NCI-H2227 treated with DMSO at 0.1 percent for 48 hours (cell line): ENCODE measurements around the gene FOSL2.

Experiments
- DNase-seq: peaks from one replicate; lab custom pipeline; 2025; lab: John Stamatoyannopoulos, UW

Gene FOSL2

DNA sequence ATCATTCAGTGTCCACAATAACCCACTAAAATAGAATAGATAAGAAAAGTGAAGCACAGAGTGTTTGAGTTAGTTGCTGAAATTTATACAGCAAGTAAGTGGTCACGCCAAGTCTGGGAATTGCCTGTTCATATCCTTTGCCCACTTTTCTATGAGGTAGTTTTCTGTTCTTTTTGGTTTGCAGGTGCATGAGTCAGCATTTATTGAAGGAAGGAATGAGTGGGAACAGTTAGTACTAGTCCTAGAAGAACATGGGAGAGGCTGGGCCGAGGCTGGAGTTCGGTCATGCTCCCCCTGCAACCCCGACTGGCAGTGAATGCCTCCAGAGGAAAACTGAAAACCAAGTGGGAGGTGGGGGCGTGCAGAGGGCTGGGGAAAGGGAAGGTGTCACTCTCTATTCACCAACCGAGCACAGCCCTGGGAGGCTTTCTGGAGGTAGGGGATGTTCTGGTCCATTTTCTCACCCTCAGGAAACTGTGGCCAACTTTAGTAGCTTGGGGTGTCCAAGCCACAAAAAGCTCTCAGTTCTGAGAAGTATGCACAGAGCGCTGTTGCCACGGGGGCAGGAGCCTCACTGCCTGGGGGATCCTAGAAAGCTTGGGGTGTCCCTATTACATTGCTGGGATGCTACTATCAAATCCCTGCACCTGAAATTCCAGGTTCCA is 41.4 kb downstream of the FOSL2 start:
- no peak for DNase-seq

DNA sequence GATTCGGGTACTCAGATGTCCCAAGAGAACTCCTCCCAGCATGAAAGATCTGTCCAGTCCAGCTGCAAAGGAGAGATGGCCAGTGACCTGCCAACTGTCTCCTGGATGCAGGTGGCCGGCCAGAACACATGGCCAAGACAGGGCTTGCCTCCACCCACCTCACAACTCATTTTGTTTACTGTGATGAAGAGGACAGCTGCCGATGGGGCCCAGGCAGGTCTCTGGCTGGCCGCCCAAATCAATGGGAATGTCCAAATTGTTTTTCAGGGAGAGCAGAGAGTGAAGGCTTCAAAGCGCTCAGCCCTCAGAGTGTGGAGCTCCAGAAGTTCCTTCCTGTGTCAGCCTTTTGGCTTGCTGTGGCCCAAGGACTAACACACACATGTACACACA is 41.9 kb downstream of the FOSL2 start:
- no peak for DNase-seq

DNA sequence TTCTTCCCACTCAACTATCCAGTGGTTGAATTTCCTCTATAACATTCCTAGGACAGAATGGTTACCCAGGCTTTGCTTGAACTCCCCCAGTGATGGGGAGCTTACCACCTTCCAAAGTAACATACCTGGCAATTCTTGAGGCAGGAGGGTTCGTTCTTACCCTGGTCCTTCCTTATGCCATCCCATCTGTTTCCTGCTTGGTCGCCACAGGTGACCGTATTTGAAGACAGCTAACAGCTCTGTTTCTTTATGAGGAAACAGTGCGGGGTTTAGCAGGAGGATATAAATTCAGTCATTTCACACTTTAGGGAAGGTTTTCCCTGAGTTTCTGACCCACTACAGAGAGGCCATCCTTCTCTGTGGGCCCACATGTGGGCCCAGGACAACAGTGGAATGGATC is 42.6 kb downstream of the FOSL2 start:
- no peak for DNase-seq

DNA sequence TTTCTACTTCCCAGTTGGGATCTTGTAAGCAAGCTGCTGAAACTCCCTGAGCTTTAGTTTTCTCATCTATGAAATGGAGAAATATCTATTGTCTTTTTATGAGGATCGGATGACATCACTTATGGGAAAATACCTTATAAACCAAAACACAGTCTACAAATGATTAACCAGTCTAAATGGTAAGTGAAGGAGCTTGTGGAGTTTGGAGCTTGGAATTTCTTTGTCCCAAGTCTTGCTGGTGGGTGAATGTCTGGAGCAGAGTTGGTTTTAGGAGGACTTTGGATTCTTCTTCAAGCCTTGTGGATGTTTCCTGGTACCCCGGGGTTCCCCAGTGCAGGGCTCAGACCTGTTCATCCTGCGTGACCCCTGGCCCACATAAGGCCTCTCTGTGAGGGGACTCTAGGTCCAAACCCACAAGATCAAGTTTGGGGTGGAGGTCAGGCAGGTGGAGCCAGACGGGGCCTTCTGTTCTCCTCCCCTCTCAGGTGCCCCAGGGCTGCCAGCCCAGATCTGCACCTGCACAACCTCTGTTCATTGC is 43.2 kb downstream of the FOSL2 start:
- no peak for DNase-seq

DNA sequence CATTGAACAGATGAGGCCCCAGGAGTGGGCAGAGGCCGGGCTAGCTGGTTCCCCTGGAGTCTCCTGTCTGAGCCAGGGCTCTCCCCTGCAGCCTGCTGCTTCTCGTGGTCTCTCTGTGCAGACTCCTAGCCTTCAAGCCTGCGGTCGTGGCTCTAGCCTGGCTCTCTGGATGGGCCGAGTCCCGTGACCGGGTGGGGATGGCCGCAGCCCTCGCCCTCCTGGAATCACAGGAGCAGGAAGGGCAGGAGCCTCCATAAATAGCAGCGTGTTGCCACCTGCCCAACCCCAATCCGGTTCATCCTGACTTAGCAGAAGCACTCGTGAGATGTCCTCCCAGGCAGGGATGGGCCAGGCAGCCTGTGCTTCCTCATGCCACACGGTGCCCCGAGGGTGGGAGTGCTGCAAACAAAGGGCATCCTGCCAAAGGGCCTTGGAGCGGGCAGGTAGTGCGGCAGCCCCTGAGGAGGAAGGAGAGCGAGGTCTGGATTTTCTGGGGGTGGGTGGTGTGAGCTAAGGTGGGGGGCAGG is 43.9 kb downstream of the FOSL2 start:
- DNase-seq: no peak

DNA sequence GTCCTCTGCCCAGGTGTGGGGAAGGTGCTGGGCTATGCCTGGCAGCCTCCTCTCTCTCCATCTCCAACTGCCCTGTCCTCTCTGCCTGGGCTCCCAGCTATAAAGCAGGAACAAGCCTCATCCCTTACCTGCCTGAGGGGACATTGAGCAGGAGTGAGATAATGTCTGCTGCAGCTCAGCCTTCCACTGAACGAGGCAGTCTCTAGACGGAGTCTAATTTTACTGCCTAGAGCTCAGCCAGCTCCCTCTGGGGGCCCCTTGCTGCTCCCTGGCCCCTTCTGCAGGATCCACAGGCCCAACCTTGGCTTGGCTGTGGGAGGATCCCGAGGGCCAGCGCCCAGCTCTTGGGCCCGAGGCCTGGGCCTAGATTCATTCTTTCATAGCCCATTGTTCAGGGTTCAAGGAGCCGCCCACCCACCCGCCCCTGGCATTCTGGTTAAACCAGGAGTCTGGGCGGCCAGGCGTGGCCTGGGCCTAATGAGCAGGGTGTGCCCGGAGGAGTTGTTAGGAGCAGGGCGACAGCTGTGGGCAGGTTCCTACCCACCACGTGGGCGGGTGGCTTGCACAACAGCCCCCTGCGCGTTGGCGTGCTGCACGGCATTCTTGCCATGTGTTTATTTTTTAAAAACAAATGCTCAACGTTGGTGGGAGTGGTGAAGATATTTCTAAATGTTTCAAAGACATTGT is 44.6 kb downstream of the FOSL2 start:
- no peak for DNase-seq

DNA sequence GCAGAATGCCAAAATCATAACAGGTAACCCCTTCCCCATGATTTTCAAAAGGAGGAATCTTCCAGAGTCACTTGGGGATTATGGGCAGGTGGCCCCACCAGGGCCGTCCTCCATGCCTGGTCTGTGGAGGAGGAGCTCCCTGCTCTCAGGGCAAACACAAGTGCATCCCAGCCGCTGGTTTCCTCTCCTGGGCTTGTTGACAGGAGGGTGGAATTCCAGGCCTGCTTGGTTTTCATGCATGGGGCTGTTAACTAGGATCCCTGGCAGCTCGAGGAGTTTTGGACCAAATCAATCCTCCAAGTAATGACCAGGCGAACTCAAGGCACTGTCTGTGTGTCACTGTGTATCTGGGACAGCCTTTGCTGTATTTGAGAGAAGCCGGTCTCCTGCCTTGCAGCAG is 45.3 kb downstream of the FOSL2 start:
- no peak for DNase-seq

DNA sequence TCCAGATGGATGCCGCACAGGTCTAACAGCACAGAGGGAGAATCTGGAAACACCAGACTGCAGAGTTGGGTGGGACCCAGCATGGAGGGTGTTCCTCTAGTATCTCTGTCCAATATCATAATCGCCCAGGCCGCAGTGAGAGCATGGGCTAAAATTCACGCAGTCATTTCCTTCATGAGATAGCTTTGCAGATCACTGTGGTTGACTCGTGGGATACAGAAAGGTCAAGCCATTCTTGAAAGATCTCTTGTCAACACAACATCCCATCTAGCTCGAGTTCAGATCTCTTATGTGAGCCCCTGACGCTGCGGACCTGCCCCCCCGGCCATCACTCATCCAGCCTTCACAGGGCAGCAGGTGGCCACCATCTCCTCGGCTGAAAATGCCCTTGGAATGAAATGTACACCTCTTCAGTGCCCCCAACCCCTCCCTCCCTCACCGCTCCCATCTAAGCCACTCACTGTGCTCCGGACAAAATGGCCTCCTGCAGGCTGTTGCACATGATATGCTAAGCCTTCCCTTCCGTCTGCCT is 45.9 kb downstream of the FOSL2 start:
- DNase-seq: no peak

DNA sequence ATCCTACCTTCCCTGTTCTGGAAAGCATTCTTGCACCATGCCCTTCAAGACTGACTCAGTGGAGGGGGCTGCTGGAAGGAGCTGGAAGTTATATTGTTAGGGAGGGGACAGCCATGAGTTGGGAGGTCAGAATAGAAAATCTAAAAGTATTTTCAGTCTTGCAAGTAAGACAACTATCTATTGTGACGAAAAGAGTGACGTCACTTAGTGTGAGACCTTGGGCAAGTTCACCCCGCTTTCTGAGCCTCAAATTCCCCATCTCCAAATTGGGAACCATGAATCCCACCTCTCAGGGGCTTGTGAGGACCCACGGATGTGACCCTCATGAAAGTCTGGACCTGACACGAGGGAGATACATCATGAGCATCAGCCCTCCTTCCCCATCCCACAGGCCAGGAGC is 46.5 kb downstream of the FOSL2 start:
- DNase-seq: no peak

DNA sequence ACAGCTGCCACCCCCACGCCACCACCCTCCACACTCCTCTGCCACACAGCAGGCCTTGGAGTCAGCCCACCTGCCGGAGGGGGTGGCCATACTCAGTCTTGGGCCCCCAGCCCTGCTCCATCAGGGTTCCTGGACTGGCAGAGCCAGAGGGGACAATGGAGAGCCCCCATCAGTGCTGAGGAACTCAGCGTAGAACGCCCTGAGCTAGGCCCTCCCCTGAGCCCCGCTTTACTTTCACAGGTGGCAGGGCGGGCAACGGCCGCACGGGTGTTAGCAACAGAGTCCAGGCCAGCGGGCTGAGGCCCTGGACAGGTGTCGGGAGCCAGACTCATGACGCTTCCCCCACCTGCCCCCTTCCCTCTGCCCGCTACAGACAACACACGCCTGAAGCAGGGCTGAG is 47.1 kb downstream of the FOSL2 start:
- DNase-seq: no peak

DNA sequence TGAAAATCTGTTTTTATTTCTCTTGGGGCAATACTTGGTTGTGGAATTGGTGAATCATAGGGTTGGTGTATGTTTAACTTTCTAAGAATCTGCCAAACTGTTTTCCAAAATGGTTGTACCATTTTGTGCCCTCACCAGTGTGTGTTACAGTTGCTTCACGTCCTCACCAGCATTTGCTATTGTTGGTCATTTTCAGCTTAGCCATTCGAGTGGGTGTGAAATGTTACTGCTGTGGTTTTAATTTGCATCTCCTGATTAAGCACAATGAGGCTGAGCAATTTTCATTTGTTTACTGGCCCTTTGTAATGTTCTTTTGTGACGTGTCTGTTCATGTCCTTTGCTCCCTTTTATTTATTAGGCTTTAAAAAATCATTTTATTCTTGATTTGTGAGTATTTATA is 49.7 kb downstream of the FOSL2 start:
- no peak for DNase-seq

DNA sequence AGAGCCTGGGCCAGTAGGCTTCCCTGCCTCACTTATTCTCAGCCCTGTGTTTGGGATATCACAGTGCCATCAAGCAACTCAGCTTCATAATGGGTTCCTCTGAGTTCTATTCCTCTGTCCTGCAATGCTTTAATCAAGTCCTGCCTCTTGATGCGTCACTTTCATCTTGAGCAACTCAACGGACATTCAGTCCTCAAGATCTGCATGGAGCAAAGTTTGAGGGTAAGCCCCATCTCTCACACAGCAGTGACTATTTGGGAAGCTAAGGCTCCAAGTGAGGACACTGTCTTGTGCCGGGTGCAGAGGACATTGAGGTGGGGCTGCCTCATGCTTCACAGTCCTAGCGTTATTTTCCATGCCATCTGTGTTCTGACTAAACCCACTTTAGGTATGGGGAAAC is 52.3 kb downstream of the FOSL2 start:
- DNase-seq: no peak

DNA sequence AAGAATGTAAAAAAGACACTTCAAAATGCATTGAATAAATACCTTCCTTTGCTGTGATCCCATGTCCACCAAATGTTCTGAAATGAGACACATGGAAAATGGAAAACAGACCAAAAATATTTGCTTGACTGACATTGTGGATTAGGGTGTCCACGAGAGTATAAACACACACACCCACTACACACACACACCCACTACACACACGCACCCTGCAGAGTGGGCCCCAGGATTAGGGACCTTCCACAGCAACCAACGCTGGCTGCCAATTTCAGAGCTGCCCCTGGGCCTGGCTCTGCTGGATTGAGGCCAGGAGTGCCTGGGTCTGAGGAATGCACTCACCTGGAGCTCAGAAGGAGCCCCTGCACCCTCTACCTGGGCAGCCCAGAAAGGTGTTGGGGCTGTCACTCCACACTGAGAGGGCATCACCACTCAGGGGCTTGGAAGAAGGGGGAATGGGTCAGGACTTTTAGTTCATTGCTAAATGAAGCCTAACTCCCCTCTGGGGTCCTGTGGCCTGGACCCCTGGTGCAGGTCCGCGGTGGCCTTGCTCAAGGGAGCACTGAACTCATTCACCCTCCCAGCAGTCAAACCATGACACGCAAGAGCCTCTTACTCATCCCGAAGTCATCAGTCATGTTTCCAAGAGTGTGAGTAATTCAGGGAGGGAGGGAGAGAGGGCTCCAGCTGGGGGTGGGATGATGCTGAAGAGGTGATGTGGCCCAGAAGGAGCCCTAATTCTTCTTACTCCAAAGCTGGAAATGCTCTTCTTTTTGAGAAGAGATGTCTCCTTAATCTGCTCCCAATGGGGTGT is 53.0 kb downstream of the FOSL2 start:
- no peak for DNase-seq

DNA sequence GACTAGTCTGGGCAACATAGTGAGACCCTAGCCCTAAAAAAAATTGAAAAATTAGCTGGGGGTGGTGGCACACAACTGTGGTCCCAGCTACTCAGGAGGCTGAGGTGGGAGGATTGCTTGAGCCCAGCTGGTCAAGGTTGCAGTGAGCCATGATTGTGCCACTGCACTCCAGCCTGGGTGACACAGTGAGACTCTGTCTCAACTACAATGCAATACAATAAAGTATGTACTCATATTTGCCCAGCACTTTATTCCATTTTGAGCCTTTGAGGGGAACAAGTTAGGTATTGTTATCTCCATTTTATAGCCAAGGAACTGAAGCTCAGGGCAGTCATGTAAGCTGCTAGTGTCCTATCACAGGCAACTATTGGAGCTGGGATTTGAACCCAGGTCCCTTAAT is 53.9 kb downstream of the FOSL2 start:
- DNase-seq: no peak

DNA sequence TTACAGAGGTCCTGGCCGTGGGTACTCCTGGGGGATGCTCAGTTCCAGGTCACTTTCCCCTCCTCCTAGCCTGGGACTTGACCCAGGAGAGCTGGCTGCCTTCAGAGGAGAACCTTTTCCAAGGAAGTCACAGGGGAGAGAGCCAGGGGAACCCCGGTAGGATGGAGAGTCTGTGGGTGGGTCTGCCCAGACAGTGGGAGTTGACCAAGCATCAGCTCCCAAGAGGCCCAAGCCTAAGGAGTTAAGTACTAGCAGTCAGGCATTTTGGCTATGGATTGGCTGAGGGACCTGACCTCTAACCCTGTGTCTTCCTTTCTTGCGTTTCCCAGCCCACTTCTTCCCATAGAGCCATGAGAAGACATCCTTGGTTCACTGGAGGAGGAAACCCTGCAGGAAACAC is 54.4 kb downstream of the FOSL2 start:
- no peak for DNase-seq

DNA sequence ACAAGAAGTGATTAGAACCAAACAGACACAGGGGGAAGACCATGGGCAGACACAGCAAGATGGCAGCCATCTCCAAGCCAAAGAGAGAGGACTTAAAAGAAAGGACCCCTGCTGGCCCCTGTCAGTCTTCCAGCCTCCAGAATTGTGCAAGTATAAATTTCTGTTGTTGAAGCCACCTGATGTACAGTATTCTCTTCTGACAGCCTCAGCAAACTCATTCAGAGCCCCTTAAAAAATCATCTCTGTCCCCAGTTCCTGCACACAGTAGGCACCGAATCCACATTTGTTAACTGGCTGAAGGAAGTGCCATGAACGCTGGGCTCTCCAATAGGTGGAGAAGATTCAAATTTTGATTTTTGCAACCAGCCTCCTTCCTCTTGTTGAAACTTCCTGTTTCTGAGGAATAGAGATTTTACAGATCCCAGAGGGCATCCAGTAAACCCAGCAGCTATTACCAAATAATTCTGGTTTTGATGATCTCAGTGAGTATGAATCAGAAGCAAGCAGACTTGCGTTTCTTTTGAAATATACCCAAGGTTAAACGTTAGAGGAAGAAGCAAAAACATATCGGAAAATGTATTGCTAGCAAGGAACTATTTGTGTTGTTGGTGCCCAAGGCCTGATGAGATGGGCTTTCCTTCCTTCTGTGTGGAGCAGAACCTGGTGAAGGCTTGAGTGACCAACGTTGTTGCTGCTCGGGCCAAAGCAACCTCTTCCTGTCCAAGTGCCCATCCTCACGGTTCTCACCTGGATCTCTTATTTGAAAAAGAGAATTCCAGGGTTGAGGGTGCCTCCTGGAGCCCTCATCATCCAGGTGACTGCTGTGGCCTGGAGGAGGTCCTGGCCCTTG is 55.5 kb downstream of the FOSL2 start:
- no peak for DNase-seq

DNA sequence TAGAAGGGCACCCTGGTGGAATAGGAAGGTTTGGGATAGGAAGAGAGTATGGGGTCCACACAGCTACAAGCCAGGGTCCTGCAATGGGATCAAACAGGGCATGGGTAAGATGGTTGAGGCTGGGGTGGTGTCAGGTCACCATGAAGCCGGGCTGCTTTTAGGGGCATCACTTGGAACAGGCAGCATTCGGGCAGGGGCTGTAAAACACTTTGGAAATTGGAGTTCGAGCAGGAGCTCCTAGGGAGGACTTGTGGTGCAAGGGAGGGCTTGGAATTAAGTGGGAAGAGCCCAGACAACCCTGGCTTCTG is 56.1 kb downstream of the FOSL2 start:
- no peak for DNase-seq

DNA sequence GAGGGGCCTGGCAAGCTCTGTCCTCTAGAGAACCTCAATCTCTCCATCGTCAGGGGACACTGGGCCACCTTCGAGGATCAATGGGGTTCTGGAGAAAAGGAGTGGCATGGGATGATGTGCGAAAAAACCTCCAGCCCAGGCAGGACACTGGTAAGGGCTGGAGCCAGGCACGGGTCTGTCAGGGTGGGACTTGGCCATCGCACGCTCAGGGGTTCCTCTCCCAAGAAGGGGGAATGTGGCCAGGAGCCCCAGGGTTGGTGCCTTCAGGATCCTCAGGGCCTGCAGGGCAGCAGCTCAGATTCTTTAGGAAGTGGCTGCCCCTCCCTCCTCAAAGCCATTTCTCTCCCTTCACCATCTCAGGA is 56.4 kb downstream of the FOSL2 start:
- DNase-seq: no peak

DNA sequence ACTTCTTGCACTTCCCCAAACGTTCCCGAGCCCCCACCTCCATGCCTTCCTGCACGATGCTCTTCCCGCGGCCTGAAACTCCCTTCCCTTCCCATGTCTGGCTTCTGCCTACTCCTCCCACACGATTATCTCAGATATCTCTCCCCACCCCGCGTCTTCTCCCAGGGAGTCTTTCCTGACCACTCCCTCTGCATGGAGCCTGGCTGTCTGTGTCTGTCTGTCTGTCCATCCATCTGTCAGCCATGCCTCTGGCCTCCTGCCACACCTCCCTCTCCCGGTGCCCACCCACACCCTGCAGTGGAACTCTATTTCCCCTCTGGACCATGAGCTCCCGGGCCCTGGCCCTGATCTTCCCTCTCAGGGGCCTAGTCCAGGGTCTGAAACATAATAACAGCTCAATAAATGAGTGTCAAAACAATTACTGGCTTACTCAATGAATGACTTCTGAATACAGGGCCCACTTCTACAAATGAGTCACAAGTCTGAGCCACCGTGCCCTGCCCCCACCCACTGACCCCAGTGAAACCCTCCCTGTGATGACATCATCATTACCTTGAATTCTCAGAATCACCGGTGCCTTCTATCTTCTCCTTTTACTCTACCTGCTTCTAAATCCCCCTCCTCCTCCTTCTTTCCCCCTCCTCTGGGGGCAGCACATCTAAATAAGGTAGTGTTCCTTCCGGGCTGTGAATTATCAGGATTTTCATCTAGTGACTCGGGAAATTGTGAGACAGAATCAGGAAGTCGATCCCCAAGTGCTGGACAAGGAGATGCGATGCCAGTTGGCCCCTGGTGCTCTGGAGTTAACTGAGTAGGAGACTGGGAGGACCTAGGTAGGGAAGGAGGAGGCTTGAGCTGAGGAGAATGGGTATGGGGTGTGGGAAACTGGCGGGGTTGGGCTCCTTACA is 57.1 kb downstream of the FOSL2 start:
- DNase-seq: no peak

DNA sequence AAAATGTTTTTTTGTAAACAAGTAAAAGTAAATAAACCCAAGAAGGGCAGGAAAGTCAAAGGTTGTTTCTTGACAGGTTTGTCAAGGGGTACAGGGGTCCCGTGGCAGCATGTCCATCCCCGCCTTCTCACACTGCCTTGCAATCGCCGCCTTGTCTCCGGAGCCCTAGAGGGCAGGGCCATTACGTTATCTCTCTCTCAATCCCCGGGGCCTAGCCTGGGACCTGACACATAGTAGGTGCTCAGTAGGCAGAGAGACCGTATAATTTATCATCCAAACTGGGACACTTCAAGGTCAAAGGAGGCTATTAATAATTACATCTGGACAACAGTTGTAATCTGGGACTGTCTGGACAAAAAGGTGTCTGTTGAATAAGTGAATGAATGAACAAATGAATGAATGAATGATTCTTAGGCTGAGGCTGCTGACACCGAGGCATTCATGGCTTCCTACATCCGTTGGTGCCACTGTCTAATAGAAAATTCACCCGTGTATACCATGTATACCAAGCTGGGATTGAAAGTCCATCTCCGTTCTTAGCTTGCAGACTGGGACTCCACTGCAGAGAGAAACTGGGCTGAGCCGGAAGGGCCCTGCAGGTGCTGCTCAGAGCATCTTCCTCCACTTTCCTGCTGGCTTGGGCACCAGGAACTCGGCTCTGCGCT is 58.4 kb downstream of the FOSL2 start:
- DNase-seq: no peak
